ENCODE results near the gene SIVA1. TPM values are rescaled to one million over a fixed set of nuclear protein-coding genes. Genes with fewer than 3 reads are reported as not detected.
"Not testable (repeated sequence)": the region's sequence is repeated elsewhere in the genome, so short reads cannot be mapped to it uniquely, and the experiment has no call there.

The SIVA1 gene
- polyA plus RNA-seq, 3 donors = 72.9 to 103 (median 90.8) TPM

GRCh38 chr14:104715871-104716270 lies 37.1 kb upstream of the SIVA1 start:
- no peak for DNase-seq

GRCh38 chr14:104717137-104717536 lies 35.8 kb upstream of the SIVA1 start:
- no peak for DNase-seq

- no peak for DNase-seq
These were observed 35.3 kb upstream of the SIVA1 start for GRCh38 chr14:104717646-104718045.

- DNase-seq = no peak
These were observed 34.8 kb upstream of the SIVA1 start for GRCh38 chr14:104718147-104718546.

GRCh38 chr14:104718871-104719270 lies 34.1 kb upstream of the SIVA1 start:
- DNase-seq = no peak

- DNase-seq = no peak
These were observed 33.6 kb upstream of the SIVA1 start for GRCh38 chr14:104719343-104719742.

GRCh38 chr14:104721505-104722431 lies 31.2 kb upstream of the SIVA1 start:
- no peak for DNase-seq

GRCh38 chr14:104722938-104723650 lies 29.9 kb upstream of the SIVA1 start:
- DNase-seq = no peak

GRCh38 chr14:104723651-104724406 lies 29.1 kb upstream of the SIVA1 start, which contains the start of gene ADSS1:
Gene ADSS1, plus strand, starts transcription at chr14:104724229. Its CDS starts 42 bp downstream, at chr14:104724271.
- no peak for DNase-seq

- no peak for DNase-seq
These were observed 28.5 kb upstream of the SIVA1 start for GRCh38 chr14:104724407-104724980.

GRCh38 chr14:104724981-104725771 lies 27.8 kb upstream of the SIVA1 start:
- DNase-seq = no peak

- no peak for DNase-seq
These were observed 27.0 kb upstream of the SIVA1 start for GRCh38 chr14:104725772-104726548.

GRCh38 chr14:104726600-104727451 lies 26.1 kb upstream of the SIVA1 start:
- DNase-seq = no peak

GRCh38 chr14:104728631-104729030 lies 24.3 kb upstream of the SIVA1 start:
- no peak for DNase-seq

- not testable (repeated sequence) for DNase-seq
These were observed 23.6 kb upstream of the SIVA1 start for GRCh38 chr14:104729176-104729834.

- DNase-seq = no peak
These were observed 23.1 kb upstream of the SIVA1 start for GRCh38 chr14:104729835-104730181.

- DNase-seq = no peak
These were observed 22.5 kb upstream of the SIVA1 start for GRCh38 chr14:104730487-104730886.
